Measurements from ENCODE around the gene PTPRM.

The PTPRM gene

GRCh38 chr18:8290913-8291312 is 723.8 kb downstream of the PTPRM start:
- no peak for DNase-seq (ENCODE audit: extremely low spot score)
- no peak for TF ChIP-seq CTCF (IDR thresholded peaks at IDR 0.05; ENCODE audit: control extremely low read depth, extremely low read depth, low read depth, missing control alignments)
- POLR2A ChIA-PET, result no interaction called here
- CTCF ChIA-PET, result no interaction called here

- ChIA-PET CTCF (interaction anchor here (1.9 kb wide), 1 partner anchor 11 kb away, joined by 4 read pairs; no protein-coding TSS in a partner anchor), POLR2A (no interaction called here)
- TF ChIP-seq CTCF (IDR thresholded peaks at IDR 0.05; ENCODE audit: control extremely low read depth, extremely low read depth, low read depth, missing control alignments), result no peak
- DNase-seq (ENCODE audit: extremely low spot score), result no peak
These were observed 726.1 kb downstream of the PTPRM start for GRCh38 chr18:8293184-8293583.

DNA sequence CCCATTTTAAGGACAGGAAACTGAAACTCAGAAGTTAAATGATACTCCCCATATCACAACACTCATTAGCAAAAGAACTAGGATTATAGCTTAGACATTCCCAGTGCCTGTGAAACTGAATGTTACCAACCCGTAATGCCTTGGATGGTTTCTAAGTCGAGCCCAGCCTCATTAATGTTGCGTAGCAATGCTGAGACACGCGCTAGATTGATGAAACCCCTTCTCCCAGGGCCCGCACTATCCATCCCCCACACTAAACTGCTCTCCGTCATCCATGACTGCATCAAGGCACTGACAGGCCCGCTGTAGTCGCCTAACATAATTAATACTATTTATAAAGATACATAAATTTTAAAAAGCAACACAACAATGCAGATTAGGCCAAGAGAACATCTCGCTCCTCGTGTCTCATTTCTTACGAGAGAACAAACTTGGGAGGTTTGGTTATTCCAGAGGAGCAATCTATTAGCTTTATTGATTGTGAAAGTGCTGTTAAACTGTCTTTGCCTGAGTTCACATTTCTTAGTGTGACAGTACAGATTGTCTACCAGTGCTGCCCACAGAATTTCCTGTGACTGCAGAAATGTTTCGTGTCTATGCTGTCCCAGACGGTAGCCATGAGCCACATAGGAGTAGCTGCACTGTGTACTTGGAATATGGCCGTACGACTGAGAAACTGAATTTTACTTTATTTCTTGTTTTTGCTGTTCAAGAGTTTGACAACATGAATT is 729.9 kb downstream of the PTPRM start:
- ChIA-PET CTCF (interaction anchor here (1.4 to 1.9 kb wide), 2 partner anchors 11 to 13 kb away, joined by 5 to 7 read pairs; no protein-coding TSS in a partner anchor), POLR2A (no interaction called here)
- DNase-seq (ENCODE audit: extremely low spot score), result no peak
- TF ChIP-seq CTCF (IDR thresholded peaks at IDR 0.05; ENCODE audit: control extremely low read depth, extremely low read depth, low read depth, missing control alignments), result no peak

DNA sequence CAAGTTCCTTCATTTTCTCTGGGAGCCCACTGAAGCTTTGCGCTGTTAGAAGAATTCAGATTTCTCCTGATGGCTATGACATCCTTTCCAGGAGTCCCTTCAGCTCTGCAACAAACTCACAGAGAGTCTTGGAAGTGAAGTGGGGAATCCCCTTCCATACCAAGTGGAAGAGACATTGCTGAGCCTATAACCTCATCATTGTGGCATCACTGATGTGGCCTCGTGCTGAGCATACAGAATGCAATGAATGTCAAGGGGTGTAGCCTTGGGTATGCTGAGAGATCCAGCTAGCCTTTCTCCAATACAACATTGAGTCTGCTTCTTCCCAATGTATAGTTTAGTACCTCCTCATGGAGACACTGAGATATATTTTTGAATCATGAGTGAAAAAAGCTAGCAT is 731.1 kb downstream of the PTPRM start:
- ChIA-PET POLR2A (no interaction called here), CTCF (interaction anchor here (1.4 kb wide), 1 partner anchor 9 kb away, joined by 5 read pairs; no protein-coding TSS in a partner anchor)
- TF ChIP-seq CTCF (IDR thresholded peaks at IDR 0.05; ENCODE audit: control extremely low read depth, extremely low read depth, low read depth, missing control alignments), result no peak
- no peak for DNase-seq (ENCODE audit: extremely low spot score)

DNA sequence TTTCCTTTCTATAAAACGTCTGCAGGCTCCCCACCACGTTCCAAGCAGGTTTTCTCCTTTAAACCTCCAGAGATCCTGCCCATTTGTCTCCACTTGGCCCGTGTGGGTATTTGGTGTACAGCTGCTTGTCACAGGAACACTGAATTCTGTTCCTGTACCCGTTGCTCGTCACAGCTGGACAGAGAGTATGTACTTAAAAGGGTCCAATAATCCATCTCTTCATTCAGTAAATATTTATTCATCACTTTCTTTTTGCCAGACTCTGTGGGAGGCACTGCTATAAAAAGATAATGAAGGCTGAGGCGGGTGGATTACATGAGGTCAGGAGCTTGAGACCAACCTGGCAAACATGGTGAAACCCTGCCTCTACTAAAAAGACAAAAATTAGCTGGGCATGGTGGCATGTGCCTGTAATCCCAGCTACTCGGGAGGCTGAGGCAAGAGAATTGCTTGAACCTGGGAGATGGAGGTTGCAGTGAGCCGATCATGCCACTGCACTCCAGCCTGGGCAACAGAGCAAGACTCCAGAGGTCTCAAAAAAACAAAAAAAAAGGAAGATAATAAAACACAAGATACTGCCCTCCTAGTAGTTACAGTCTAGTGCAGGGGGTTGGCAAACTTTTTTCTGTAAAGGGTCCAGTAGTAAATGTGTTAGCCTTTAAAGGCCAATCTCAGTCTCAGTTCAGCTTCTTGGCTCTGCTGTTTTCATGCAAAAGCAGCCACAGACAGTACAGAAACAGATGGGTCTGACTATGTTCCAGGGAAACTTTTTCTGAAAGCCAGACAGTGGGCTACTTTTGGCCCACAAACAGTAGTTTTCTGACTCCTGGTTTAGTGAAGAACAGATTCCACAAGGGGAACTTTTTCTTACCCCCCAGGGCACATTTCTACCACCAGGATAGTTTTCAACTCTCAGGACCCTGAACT is 732.2 kb downstream of the PTPRM start:
- no peak for DNase-seq (ENCODE audit: extremely low spot score)
- no peak for TF ChIP-seq CTCF (IDR thresholded peaks at IDR 0.05; ENCODE audit: control extremely low read depth, extremely low read depth, low read depth, missing control alignments)
- ChIA-PET CTCF (interaction anchor here (0.7 kb wide), 1 partner anchor 16 kb away, joined by 3 read pairs; no protein-coding TSS in a partner anchor), POLR2A (no interaction called here)

- CTCF ChIA-PET, result no interaction called here
- POLR2A ChIA-PET, result no interaction called here
- DNase-seq (ENCODE audit: extremely low spot score), result no peak
- TF ChIP-seq CTCF (IDR thresholded peaks at IDR 0.05; ENCODE audit: control extremely low read depth, extremely low read depth, low read depth, missing control alignments), result no peak
These were observed 733.8 kb downstream of the PTPRM start for GRCh38 chr18:8300751-8301410.
